Testis (tissue), 2 donors: Measurements from ENCODE around the gene TRH.

Experiments used
- CTCF ChIP-seq, 3 experiments: fragments of 450-650 bp in 2 of 3; fragments of 200-600 bp in 1 of 3; sonication (generic) in 1 of 3; IDR thresholded peaks; one replicate each; pipeline ENCODE4 v1.5.1; 2016 to 2019; ENCODE audit warnings: antibody characterized with exemption in 3 of 3, mild to moderate bottlenecking in 2 of 3, moderate library complexity in 1 of 3
- POLR2A ChIP-seq: fragments of 450-650 bp; IDR thresholded peaks from one replicate; pipeline ENCODE4 v1.6.1; 2017; ENCODE audit warnings: antibody characterized with exemption, mild to moderate bottlenecking, moderate library complexity

GRCh38 chr3:129979905-129980304 is 5.4 kb downstream of the TRH start:
- TF ChIP-seq CTCF (IDR thresholded peaks at IDR 0.05) (no peak), POLR2A (no peak)
